Adipose tissue (tissue), 3 donors: Measurements from ENCODE around the gene SLC16A11. TPM values are rescaled to one million over a fixed set of nuclear protein-coding genes. Genes with fewer than 3 reads are reported as not detected.
A peak's percentile ranks its signal among the peaks of the same experiment; 100 is the strongest.

ENCODE experiments used
- H3K27ac ChIP-seq: one replicate; pipeline ENCODE4 v1.5.1; 2013; ENCODE audit warnings: low read depth, low read length
- WGBS, 3 donors: extraction: QIAGEN DNeasy Blood & Tissue Kit; methylation state at CpG; one replicate each; pipeline ENCODE4 v1.1.7; 2013; 5-methylcytosine and 5-hydroxymethylcytosine counted together
- polyA plus RNA-seq, 3 donors: library from polyadenylated mRNA; stranded (reverse); fragments of 200-250 nt; gene quantifications; one replicate each; pipeline ENCODE4 v1.2.3, GENCODE V29; 2013
- donor health status: healthy with polysubstance abuse.
- donor health status: Bipolar disorder and iron deficiency.
- donor health status: healthy.

Gene SLC16A11
- polyA plus RNA-seq, 3 donors: 2.2 to 9.7 (median 2.5) TPM

GRCh38 chr17:7034955-7035590, 8.8 kb downstream of the SLC16A11 start:
- no peak overlapping the region for H3K27ac ChIP-seq
- 7 to 14% (median 11%) methylated on average over 7 of the region's 7 CpGs for WGBS, 3 donors

- H3K27ac ChIP-seq: no peak overlapping the region
- 49 to 77% (median 49%) methylated on average over 8 of the region's 8 CpGs for WGBS, 3 donors
Measured at GRCh38 chr17:7029659-7030058, 14.2 kb downstream of the SLC16A11 start.

DNA sequence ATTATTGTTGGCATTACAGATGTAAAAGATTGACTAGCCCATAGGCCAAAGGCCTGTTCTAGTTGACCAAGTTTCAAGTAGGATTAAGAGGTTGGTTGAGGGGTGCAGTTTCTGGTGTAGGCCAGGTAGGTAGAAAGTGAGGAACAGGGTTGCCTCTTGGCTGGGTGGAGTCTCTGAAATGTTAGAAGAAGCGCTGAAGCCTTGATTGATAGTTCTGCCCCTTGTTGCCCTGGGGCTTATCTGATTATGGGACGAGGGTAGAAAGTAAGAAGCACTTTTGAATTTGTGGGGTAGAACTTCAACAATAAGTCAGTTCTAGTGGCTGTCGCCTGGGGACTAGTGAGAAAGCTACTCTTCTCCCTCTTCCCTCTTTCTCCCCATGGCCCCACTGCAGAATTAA, 14.8 kb downstream of the SLC16A11 start:
- no peak overlapping the region for H3K27ac ChIP-seq
- WGBS, 3 donors: 74 to 83% (median 82%) methylated on average over 3 of the region's 3 CpGs

GRCh38 chr17:7027335-7027734, 16.6 kb downstream of the SLC16A11 start:
- WGBS, 3 donors: 62 to 81% (median 72%) methylated on average over 13 of the region's 13 CpGs
- H3K27ac ChIP-seq: no peak overlapping the region

GRCh38 chr17:7026471-7027115, 17.3 kb downstream of the SLC16A11 start:
- WGBS, 3 donors: 82 to 85% (median 85%) methylated on average over 29 of the region's 29 CpGs
- H3K27ac ChIP-seq: no peak overlapping the region

DNA sequence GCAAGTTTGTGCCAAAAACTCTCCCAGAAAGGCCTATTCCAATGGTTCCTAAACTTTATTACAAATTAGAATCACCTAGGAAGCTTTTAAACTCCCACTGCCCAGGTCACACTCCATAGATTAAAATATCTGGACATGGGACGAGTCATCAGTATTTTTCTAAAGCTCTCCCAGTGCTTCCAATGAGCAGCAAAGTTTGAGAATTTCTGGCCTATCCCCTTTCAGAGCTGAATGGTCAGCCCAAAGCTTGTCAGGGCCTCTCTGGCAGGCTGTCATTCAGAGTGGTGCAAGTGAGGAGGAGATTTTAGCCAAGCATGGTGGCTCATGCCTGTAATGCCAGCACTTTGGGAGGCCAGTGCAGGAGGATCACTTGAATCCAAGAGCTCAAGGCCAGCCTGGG, 18.6 kb downstream of the SLC16A11 start:
- WGBS, 3 donors: 78 to 88% (median 78%) methylated on average over 1 of the region's 1 CpG
- H3K27ac ChIP-seq: no peak overlapping the region

DNA sequence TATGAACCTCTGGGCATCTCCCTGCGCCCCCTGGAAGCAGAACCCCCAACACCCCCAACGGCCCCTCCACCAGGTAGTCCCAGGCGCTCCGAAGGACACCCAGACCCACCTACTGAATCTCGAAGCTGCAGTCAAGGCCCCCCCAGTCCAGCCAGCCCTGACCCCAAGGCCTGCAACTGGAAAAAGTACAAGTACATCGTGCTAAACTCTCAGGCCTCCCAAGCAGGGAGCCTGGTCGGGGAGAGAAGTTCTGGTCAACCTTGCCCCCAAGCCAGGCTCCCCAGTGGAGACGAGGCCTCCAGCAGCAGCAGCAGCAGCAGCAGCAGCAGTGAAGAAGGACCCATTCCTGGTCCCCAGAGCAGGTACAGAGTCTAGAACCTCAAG, 19.5 kb downstream of the SLC16A11 start:
- WGBS, 3 donors: 52 to 72% (median 69%) methylated on average over 8 of the region's 8 CpGs
- H3K27ac ChIP-seq: no peak overlapping the region

- H3K27ac ChIP-seq: peak overlapping the region; percentile 13
- 28 to 37% (median 31%) methylated on average over 48 to 51 of the region's 51 CpGs for WGBS, 3 donors
Measured at GRCh38 chr17:7023576-7024401, 20.1 kb downstream of the SLC16A11 start.

DNA sequence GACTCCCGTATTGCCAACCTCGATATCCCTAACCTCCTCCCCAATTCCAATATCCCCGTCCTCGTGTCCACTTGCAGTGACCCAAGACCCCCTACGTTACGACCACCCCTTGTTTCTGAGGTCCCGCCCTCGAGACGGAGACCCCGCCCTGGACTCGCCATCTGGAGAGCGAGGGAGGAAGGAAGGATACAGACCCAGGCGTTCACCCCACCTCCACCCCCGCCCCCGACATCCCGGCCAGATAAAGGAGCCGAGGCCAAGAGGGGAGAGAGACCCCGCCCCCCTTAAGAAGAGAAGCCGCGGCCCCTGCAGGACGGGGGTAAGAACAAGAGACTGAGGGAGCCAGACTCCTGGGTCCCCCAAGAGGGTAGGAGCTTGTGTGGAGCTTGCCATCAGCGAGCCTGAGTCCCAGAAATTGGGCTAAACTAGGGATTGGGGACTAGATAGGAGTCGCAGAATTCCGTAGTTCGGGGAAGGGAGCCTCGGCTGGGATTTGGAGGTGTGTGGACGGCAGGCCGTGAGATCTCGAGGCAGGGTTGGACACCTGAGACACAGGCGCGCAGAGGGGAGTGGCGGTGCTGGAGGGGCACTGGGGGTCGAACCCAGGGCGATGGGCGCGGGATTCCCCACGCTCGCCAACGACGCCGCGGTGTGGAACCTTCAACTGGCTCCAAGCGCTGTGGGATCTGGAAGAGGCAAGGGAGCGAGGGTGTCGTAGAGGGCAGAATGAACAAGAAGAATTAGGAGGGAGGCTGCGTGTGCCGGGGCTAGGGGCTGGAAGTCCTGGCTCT, 20.9 kb downstream of the SLC16A11 start, which contains the start of gene BCL6B:
BCL6B (plus strand) TSS at position 270 of the 791 bp plus-strand sequence. CDS start 622 bp downstream, outside the sequence.
- H3K27ac ChIP-seq: peak within 1 kb of the TSS; percentile 13
- WGBS, 3 donors: 8 to 12% (median 12%) methylated on average over 47 of the region's 47 CpGs

DNA sequence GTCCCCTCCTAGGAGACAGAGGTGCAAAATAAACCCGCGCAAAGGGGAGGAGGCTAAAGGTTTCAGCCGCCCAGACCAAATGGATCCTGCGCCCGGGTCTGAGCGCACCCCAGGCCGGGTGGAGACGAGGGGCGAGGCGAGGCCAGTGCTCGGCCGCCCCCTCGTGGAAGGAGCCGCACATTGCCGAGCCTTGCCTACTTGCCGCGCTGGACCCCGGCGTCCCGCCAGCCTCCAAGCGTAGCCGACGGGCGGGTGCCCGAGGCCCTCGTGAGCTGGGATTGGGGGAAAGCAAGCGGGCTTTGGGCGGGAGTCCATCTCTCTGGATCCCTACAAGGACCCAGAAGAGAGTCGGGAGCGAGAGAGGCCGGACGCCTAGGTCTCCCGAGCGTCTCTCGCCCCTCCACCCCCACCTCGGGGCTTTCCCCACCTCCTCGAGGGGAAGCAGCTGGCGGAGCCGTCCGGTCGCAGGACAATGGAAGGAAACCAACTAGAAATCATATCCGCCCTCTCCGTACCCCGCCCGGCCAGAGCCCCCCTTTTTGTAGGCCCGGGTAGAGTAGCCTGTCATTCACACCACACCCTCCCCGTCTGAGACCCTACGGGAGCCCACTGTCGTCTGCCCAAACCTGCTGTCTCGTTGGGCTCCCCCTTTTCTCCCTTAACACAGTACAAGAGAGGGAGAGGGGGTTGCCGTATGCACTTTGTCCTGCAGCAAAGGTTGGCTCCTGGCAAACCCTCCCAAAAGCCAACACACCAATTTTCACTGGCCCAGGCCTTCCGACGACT, 21.7 kb downstream of the SLC16A11 start:
- 1 to 7% (median 1%) methylated on average over 43 to 53 of the region's 53 CpGs for WGBS, 3 donors
- no peak overlapping the region for H3K27ac ChIP-seq

- WGBS, 3 donors: 60 to 66% (median 62%) methylated on average over 11 of the region's 11 CpGs
- no peak overlapping the region for H3K27ac ChIP-seq
Measured at GRCh38 chr17:7020894-7021664, 22.8 kb downstream of the SLC16A11 start.

DNA sequence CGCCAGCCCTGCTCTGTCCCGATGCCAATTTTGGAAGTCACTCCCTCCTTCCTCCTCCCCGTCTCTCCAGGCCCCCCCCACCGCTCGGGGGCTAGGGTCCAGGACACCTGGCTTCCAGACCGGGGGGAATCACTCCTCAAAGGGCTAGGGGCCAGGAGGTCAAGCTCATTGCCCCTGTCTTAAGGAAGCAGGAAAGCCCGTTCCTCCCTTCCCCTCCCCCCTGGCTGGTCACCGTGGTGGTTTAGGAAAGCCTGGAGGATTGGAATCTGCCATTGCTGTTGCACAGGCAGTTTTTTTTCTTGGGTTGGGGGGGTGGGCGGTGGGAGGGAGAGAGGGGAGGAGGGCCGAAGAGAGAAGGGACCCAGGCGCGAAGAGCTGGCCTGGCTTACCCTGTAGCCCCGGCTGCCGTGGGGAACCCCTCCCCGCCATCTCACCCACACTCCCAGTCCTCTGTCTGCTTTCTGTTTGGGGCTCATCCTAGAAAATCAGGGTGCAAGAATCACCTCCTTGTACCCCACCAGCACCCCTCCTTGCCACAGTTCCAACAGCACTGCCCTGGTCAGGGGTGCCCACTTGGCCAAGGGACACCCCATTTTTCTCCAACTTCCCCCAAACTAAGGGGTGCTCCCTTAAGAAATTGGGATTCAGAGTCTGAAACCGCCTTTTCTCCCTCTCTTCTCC, 23.9 kb downstream of the SLC16A11 start:
- WGBS, 3 donors: 11 to 20% (median 13%) methylated on average over 12 to 16 of the region's 16 CpGs
- H3K27ac ChIP-seq: no peak overlapping the region

DNA sequence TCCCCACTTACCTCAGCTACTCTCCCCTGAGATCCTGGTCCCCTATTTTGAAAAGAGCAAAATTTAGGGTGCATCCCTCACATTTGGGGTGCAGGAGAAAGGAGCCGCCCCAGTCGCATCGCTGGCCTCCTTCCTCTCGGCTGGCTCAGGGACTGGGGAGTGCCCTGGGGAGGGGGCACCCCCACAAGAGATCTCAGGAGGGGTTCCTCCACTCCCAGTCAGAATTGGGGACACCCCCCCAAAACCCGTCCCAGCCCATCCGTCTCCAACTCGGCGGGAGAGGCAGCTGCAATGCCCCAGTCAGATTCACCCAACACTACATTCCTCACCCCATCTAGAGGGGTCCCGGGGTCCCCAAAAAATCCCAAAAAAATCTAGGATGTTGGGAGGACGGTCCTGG, 24.5 kb downstream of the SLC16A11 start:
- WGBS, 3 donors: 36 to 52% (median 50%) methylated on average over 10 of the region's 10 CpGs
- no peak overlapping the region for H3K27ac ChIP-seq

- 51 to 85% (median 69%) methylated on average over 8 to 10 of the region's 10 CpGs for WGBS, 3 donors
- peak overlapping the region; percentile 40 for H3K27ac ChIP-seq
Measured at GRCh38 chr17:7018331-7018964, 25.4 kb downstream of the SLC16A11 start.

GRCh38 chr17:7017827-7018200, 26.1 kb downstream of the SLC16A11 start:
- H3K27ac ChIP-seq: peak overlapping the region; percentile 40
- 34 to 80% (median 45%) methylated on average over 12 of the region's 12 CpGs for WGBS, 3 donors
